Measurements from ENCODE around the gene DMRTB1. TPM values are rescaled to one million over a fixed set of nuclear protein-coding genes. Genes with fewer than 3 reads are reported as not detected.
"Not testable (repeated sequence)": the region's sequence is repeated elsewhere in the genome, so short reads cannot be mapped to it uniquely, and the experiment has no call there.

DMRTB1 gene
- polyA plus RNA-seq, 1 donor from 2014 or later, result not detected

DNA sequence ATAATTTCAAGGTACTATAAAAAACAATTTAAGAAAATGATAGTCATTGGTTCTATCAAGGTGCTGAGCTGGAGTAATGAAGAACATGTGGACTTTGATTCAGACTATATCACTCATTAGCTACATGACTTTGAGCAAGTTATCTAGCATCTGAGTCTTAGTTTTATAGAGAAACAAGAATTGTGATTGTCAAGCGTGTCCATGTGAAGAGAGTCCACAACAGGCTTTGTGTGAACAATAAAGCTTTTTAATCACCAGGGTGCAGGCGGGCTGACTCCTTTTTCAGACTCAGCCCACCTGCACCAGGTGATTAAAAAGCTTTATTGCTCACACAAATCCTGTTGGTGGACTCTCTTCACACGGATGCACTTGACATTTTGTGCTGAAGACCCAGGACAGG lies 26.6 kb upstream of the DMRTB1 start:
- TF ChIP-seq SMC3 (conservative IDR thresholded peaks at IDR 0.05; ENCODE audit: poor library complexity) (no peak), POLR2AphosphoS5 (IDR thresholded peaks at IDR 0.05) (no peak), EP300 (conservative IDR thresholded peaks at IDR 0.05; ENCODE audit: poor library complexity, severe bottlenecking) (no peak)

DNA sequence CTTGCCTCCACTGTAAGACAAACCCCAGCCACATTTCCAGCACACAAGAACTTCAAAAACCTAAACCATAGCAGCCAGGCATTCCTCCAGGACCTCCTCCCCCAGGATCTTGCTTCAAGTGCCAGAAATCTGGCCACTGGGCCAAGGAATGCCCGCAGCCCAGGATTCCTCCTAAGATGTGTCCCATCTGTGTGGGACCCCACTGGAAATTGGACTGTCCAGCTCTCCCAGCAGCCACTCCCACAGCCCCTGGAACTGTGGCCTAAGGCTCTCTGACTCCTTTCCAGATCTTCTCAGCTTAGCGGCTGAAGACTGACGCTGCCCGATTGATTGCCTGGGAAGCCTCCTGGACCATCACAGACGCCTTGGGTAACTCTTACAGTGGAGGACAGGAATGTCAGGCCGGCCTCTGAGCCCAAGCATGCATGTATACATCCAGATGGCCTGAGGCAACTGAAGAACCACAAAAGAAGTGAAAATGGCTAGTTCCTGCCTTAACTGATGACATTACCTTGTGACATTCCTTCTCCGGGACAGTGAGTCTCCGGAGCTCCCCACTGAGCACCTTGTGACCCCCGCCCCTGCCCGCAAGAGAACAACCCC lies 24.7 kb upstream of the DMRTB1 start:
- not testable (repeated sequence) for H3K27me3 ChIP-seq (ENCODE audit: insufficient read depth, low read depth, low read length); H3K36me3 ChIP-seq (ENCODE audit: insufficient read depth, low read length); H3K9me2 ChIP-seq (ENCODE audit: insufficient read depth, low read length); H3K4me3 ChIP-seq (ENCODE audit: low read length); H3K27ac ChIP-seq (ENCODE audit: low read length); H3K79me2 ChIP-seq (replicated peaks; ENCODE audit: insufficient read depth, low read length); H3K4me2 ChIP-seq (ENCODE audit: low read length); H3K9me3 ChIP-seq (ENCODE audit: low read length); H3K9ac ChIP-seq (ENCODE audit: low read length); H4K20me1 ChIP-seq (ENCODE audit: insufficient read depth); H3F3A ChIP-seq (ENCODE audit: insufficient read depth, low read length, poor library complexity, severe bottlenecking); H2AFZ ChIP-seq (ENCODE audit: low read depth, low read length)

More for the DNA sequence above, 26.6 kb upstream of the DMRTB1 start:
- H3K27ac ChIP-seq (ENCODE audit: low read length), result no peak overlapping the region
- no peaks in the 10 kb centered on the region for H3K79me2 ChIP-seq (replicated peaks; ENCODE audit: insufficient read depth, low read length)
- H2AFZ ChIP-seq (ENCODE audit: low read depth, low read length), result no peak overlapping the region
- H4K20me1 ChIP-seq (ENCODE audit: insufficient read depth), result no peaks in the 10 kb centered on the region
- no peak overlapping the region for H3K4me2 ChIP-seq (ENCODE audit: low read length)
- no peaks in the 10 kb centered on the region for H3K27me3 ChIP-seq (ENCODE audit: insufficient read depth, low read depth, low read length)
- H3K9me3 ChIP-seq (ENCODE audit: low read length), result no peaks in the 10 kb centered on the region
- H3K4me3 ChIP-seq (ENCODE audit: low read length), result no peak overlapping the region
- H3K9ac ChIP-seq (ENCODE audit: low read length), result no peak overlapping the region
- no peaks in the 10 kb centered on the region for H3K36me3 ChIP-seq (ENCODE audit: insufficient read depth, low read length)
- H3F3A ChIP-seq (ENCODE audit: insufficient read depth, low read length, poor library complexity, severe bottlenecking), result no peaks in the 10 kb centered on the region
- no peaks in the 10 kb centered on the region for H3K9me2 ChIP-seq (ENCODE audit: insufficient read depth, low read length)

DNA sequence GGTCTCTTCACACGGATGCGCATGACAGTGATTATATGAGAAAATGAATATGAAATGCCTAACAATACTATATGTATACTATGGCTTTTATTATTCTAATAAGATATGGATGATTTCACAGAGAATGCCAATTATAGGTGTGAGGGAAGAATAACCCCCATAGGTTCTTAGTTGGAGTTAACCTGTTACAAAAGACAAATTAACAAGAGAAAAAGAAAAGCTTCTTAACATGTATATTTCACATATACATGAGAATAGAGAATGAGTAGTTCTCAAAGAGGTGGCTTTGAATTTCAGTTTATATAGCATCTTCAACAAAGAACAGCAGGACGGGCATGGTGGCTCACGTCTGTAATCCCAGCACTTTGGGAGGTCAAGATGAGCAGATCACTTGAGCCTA lies 24.0 kb upstream of the DMRTB1 start:
- Histone ChIP-seq H3K4me2 (ENCODE audit: low read length) (no peak overlapping the region), H3K27ac (ENCODE audit: low read length) (no peak overlapping the region), H3K9ac (ENCODE audit: low read length) (no peak overlapping the region), H4K20me1 (ENCODE audit: insufficient read depth) (no peaks in the 10 kb centered on the region), H3F3A (ENCODE audit: insufficient read depth, low read length, poor library complexity, severe bottlenecking) (no peaks in the 10 kb centered on the region), H3K9me2 (ENCODE audit: insufficient read depth, low read length) (no peaks in the 10 kb centered on the region), H3K36me3 (ENCODE audit: insufficient read depth, low read length) (no peaks in the 10 kb centered on the region), H3K4me3 (ENCODE audit: low read length) (no peak overlapping the region), H2AFZ (ENCODE audit: low read depth, low read length) (no peak overlapping the region), H3K79me2 (replicated peaks; ENCODE audit: insufficient read depth, low read length) (no peaks in the 10 kb centered on the region), H3K9me3 (ENCODE audit: low read length) (no peaks in the 10 kb centered on the region), H3K27me3 (ENCODE audit: insufficient read depth, low read depth, low read length) (no peaks in the 10 kb centered on the region)
- no peak for TF ChIP-seq EP300 (conservative IDR thresholded peaks at IDR 0.05; ENCODE audit: poor library complexity, severe bottlenecking)
- no peak for TF ChIP-seq RAD21 (conservative IDR thresholded peaks at IDR 0.05)
- TF ChIP-seq SMC3 (conservative IDR thresholded peaks at IDR 0.05; ENCODE audit: poor library complexity), result no peak
- TF ChIP-seq, protein P1, sequence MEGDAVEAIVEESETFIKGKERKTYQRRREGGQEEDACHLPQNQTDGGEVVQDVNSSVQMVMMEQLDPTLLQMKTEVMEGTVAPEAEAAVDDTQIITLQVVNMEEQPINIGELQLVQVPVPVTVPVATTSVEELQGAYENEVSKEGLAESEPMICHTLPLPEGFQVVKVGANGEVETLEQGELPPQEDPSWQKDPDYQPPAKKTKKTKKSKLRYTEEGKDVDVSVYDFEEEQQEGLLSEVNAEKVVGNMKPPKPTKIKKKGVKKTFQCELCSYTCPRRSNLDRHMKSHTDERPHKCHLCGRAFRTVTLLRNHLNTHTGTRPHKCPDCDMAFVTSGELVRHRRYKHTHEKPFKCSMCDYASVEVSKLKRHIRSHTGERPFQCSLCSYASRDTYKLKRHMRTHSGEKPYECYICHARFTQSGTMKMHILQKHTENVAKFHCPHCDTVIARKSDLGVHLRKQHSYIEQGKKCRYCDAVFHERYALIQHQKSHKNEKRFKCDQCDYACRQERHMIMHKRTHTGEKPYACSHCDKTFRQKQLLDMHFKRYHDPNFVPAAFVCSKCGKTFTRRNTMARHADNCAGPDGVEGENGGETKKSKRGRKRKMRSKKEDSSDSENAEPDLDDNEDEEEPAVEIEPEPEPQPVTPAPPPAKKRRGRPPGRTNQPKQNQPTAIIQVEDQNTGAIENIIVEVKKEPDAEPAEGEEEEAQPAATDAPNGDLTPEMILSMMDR (IDR thresholded peaks at IDR 0.05; ENCODE audit: poor library complexity, severe bottlenecking), result no peak
- no peak for TF ChIP-seq MXI1 (conservative IDR thresholded peaks at IDR 0.05; ENCODE audit: poor library complexity, severe bottlenecking)
- no peak for TF ChIP-seq EZH2 (IDR thresholded peaks at IDR 0.05; ENCODE audit: borderline replicate concordance, insufficient read depth, low read length, poor library complexity, severe bottlenecking)
- TF ChIP-seq, protein P2, sequence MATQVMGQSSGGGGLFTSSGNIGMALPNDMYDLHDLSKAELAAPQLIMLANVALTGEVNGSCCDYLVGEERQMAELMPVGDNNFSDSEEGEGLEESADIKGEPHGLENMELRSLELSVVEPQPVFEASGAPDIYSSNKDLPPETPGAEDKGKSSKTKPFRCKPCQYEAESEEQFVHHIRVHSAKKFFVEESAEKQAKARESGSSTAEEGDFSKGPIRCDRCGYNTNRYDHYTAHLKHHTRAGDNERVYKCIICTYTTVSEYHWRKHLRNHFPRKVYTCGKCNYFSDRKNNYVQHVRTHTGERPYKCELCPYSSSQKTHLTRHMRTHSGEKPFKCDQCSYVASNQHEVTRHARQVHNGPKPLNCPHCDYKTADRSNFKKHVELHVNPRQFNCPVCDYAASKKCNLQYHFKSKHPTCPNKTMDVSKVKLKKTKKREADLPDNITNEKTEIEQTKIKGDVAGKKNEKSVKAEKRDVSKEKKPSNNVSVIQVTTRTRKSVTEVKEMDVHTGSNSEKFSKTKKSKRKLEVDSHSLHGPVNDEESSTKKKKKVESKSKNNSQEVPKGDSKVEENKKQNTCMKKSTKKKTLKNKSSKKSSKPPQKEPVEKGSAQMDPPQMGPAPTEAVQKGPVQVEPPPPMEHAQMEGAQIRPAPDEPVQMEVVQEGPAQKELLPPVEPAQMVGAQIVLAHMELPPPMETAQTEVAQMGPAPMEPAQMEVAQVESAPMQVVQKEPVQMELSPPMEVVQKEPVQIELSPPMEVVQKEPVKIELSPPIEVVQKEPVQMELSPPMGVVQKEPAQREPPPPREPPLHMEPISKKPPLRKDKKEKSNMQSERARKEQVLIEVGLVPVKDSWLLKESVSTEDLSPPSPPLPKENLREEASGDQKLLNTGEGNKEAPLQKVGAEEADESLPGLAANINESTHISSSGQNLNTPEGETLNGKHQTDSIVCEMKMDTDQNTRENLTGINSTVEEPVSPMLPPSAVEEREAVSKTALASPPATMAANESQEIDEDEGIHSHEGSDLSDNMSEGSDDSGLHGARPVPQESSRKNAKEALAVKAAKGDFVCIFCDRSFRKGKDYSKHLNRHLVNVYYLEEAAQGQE (IDR thresholded peaks at IDR 0.05; ENCODE audit: borderline replicate concordance), result no peak
- no peak for TF ChIP-seq TAF1 (IDR thresholded peaks at IDR 0.05; ENCODE audit: low read depth)
- no peak for TF ChIP-seq POLR2AphosphoS5 (IDR thresholded peaks at IDR 0.05)
